Caco-2 (cell line): ENCODE results near the gene FBXO10. TPM values are rescaled to one million over a fixed set of nuclear protein-coding genes. Genes with fewer than 3 reads are reported as not detected.
A peak's percentile ranks its signal among the peaks of the same experiment; 100 is the strongest.
"Not testable (repeated sequence)": the region's sequence is repeated elsewhere in the genome, so short reads cannot be mapped to it uniquely, and the experiment has no call there.

Source experiments
- BruUV-seq: library from RNA; stranded (reverse); fragments of 400-500 nt; replicated peaks from 2 replicates; lab custom pipeline; 2021; lab: Mats Ljungman, UMichigan
- CTCF ChIA-PET: fragments of 300-600 bp; sonication (Branson Sonifier 250); formaldehyde crosslinking; loops from one replicate; lab custom pipeline; 2022; ENCODE audit warnings: antibody characterized with exemption; lab: Charles Lee
- POLR2A ChIA-PET: fragments of 300-600 bp; sonication (Branson Sonifier 250); formaldehyde crosslinking; loops from one replicate; lab custom pipeline; 2022; ENCODE audit warnings: antibody characterized with exemption; lab: Charles Lee
- DNase-seq, 2 experiments: peaks; one replicate each; pipeline versions ENCODE4 v3.0.0 to v3.0.0-alpha.2; 2020 to 2022
- H3K27me3 ChIP-seq: replicated peaks from 2 replicates; pipeline ENCODE4 v1.6.0; 2011; ENCODE audit warnings: low read length; ENCODE audit not compliant: control insufficient read depth, insufficient read depth
- H3K36me3 ChIP-seq: 2 replicates; pipeline ENCODE4 v1.5.1; 2011; ENCODE audit warnings: low read length; ENCODE audit not compliant: control insufficient read depth, insufficient read depth
- H3K4me1 ChIP-seq: fragments of 250-450 bp; sonication (Bioruptor Pico); 2 replicates; pipeline ENCODE4 v1.5.1; 2020; ENCODE audit warnings: mild to moderate bottlenecking
- H3K4me3 ChIP-seq: 2 replicates; pipeline ENCODE4 v1.5.1; 2011; ENCODE audit warnings: low read depth, mild to moderate bottlenecking, control low read depth, low read length
- H3K9me3 ChIP-seq: fragments of 250-450 bp; sonication (Bioruptor Pico); 2 replicates; pipeline ENCODE4 v1.5.1; 2020; ENCODE audit warnings: mild to moderate bottlenecking, moderate library complexity
- H3K27ac Mint-ChIP-seq: one replicate; pipeline ENCODE4 v1.8.0; 2022; ENCODE audit warnings: mixed read lengths; ENCODE audit not compliant: unreplicated experiment
- H3K27me3 Mint-ChIP-seq: one replicate; pipeline ENCODE4 v1.8.0; 2022; ENCODE audit warnings: mixed read lengths; ENCODE audit not compliant: insufficient read depth, unreplicated experiment
- H3K36me3 Mint-ChIP-seq: one replicate; pipeline ENCODE4 v1.8.0; 2022; ENCODE audit warnings: mild to moderate bottlenecking, mixed read lengths; ENCODE audit not compliant: insufficient read depth, unreplicated experiment
- H3K4me1 Mint-ChIP-seq: one replicate; pipeline ENCODE4 v1.8.0; 2022; ENCODE audit warnings: low read depth, mixed read lengths; ENCODE audit not compliant: unreplicated experiment
- H3K4me3 Mint-ChIP-seq: one replicate; pipeline ENCODE4 v1.8.0; 2022; ENCODE audit warnings: mild to moderate bottlenecking, moderate library complexity, mixed read lengths; ENCODE audit not compliant: unreplicated experiment
- H3K9me3 Mint-ChIP-seq: one replicate; pipeline ENCODE4 v1.8.0; 2022; ENCODE audit warnings: mixed read lengths; ENCODE audit not compliant: unreplicated experiment
- CTCF ChIP-seq, 2 experiments: fragments of 200-600 bp in 1 of 2; IDR thresholded peaks; 1 replicate in 1 of 2; 2 replicates in 1 of 2; pipeline versions ENCODE4 v1.5.1 to v1.8.0; 2011 to 2022; ENCODE audit warnings: antibody characterized with exemption in 1 of 2, control low read depth in 1 of 2, inconsistent platforms in 1 of 2, low read depth in 1 of 2, low read length in 1 of 2, mild to moderate bottlenecking in 1 of 2, moderate library complexity in 1 of 2; ENCODE audit not compliant: insufficient read depth in 1 of 2, severe bottlenecking in 1 of 2, unreplicated experiment in 1 of 2
- intact Hi-C: fragments of 100-400 bp; cut with micrococcal nuclease; formaldehyde crosslinking; loops from one replicate; pipeline ENCODE4 v1.10.0; 2022; ENCODE audit not compliant: unreplicated experiment
- total RNA-seq: library from RNA; stranded (reverse); gene quantifications from 2 replicates; pipeline ENCODE4 v1.2.3, GENCODE V29; 2022

Gene FBXO10
- total RNA-seq, 1 experiment from 2014 or later = 6.9 TPM

GRCh38 chr9:37608250-37608649, 32.1 kb upstream of the FBXO10 start:
- no peak for DNase-seq
- Mint-ChIP-seq H3K4me3 (no peak overlapping the region), H3K9me3 (no peaks in the 10 kb centered on the region), H3K36me3 (no peaks in the 10 kb centered on the region), H3K27ac (no peak overlapping the region), H3K27me3 (peaks cover 8% of the 10 kb centered on the region), H3K4me1 (peaks cover 2% of the 10 kb centered on the region)
- Histone ChIP-seq H3K9me3 (no peaks in the 10 kb centered on the region), H3K27me3 (no peaks in the 10 kb centered on the region), H3K36me3 (no peaks in the 10 kb centered on the region), H3K4me1 (peaks cover 1% of the 10 kb centered on the region), H3K4me3 (no peak overlapping the region)
- intact Hi-C loops = no loop called here
- no peak for TF ChIP-seq CTCF (IDR thresholded peaks at IDR 0.05; ENCODE audit: insufficient read depth in 1 of 2, low read depth in 1 of 2, low read length in 1 of 2, severe bottlenecking in 1 of 2, unreplicated experiment in 1 of 2)
- BruUV-seq = no TSS peak
- ChIA-PET CTCF (no interaction called here), POLR2A (no interaction called here)

- Mint-ChIP-seq H3K4me3 (no peak overlapping the region), H3K27ac (no peak overlapping the region), H3K36me3 (no peaks in the 10 kb centered on the region), H3K4me1 (peaks cover 13% of the 10 kb centered on the region), H3K27me3 (peaks cover 6% of the 10 kb centered on the region), H3K9me3 (no peaks in the 10 kb centered on the region)
- DNase-seq = no peak
- Histone ChIP-seq H3K4me3 (no peak overlapping the region), H3K27me3 (no peaks in the 10 kb centered on the region), H3K9me3 (no peaks in the 10 kb centered on the region), H3K36me3 (no peaks in the 10 kb centered on the region), H3K4me1 (peaks cover 12% of the 10 kb centered on the region)
- CTCF ChIA-PET = no interaction called here
- POLR2A ChIA-PET = no interaction called here
- TF ChIP-seq CTCF (IDR thresholded peaks at IDR 0.05; ENCODE audit: insufficient read depth in 1 of 2, low read depth in 1 of 2, low read length in 1 of 2, severe bottlenecking in 1 of 2, unreplicated experiment in 1 of 2) = no peak
- no TSS peak for BruUV-seq
- intact Hi-C loops = no loop called here
Observed at GRCh38 chr9:37604296-37604695, 28.1 kb upstream of the FBXO10 start.

GRCh38 chr9:37602817-37603216, 26.6 kb upstream of the FBXO10 start:
- ChIA-PET CTCF (no interaction called here), POLR2A (interaction anchor here (0.5 to 0.8 kb wide), 2 partner anchors 11 to 482 kb away, joined by 3 to 5 read pairs; partner anchors contain the start of gene ZCCHC7)
- Mint-ChIP-seq H3K36me3 (no peaks in the 10 kb centered on the region), H3K4me3 (peak overlapping the region; percentile 25), H3K27me3 (peaks cover 3% of the 10 kb centered on the region), H3K9me3 (no peaks in the 10 kb centered on the region), H3K4me1 (peaks cover 13% of the 10 kb centered on the region), H3K27ac (no peak overlapping the region)
- DNase-seq = peak; percentile 59 to 78
- no TSS peak for BruUV-seq
- intact Hi-C loops = no loop called here
- no peak overlapping the region for H3K4me3 ChIP-seq
- H3K27me3 ChIP-seq = no peaks in the 10 kb centered on the region
- no peaks in the 10 kb centered on the region for H3K36me3 ChIP-seq
- H3K4me1 ChIP-seq = peaks cover 12% of the 10 kb centered on the region
- H3K9me3 ChIP-seq = no peaks in the 10 kb centered on the region
- no peak for TF ChIP-seq CTCF (IDR thresholded peaks at IDR 0.05; ENCODE audit: insufficient read depth in 1 of 2, low read depth in 1 of 2, low read length in 1 of 2, severe bottlenecking in 1 of 2, unreplicated experiment in 1 of 2)

- BruUV-seq, H3K27me3 Mint-ChIP-seq, H3K4me3 Mint-ChIP-seq, H3K27ac Mint-ChIP-seq, CTCF ChIA-PET, POLR2A ChIA-PET, DNase-seq, H3K27me3 ChIP-seq, H3K9me3 Mint-ChIP-seq, H3K36me3 ChIP-seq, H3K9me3 ChIP-seq, H3K4me3 ChIP-seq, H3K36me3 Mint-ChIP-seq, intact Hi-C loops: not testable (repeated sequence)
- peaks cover 16% of the 10 kb centered on the region for H3K4me1 Mint-ChIP-seq
- peaks cover 17% of the 10 kb centered on the region for H3K4me1 ChIP-seq
Observed at GRCh38 chr9:37602061-37602460, 25.9 kb upstream of the FBXO10 start.
